HL-60/S4 (cell line): ENCODE data around the gene TPRA1.

Experiments
- in situ Hi-C: fragments of 300-500 bp; cut with MboI; formaldehyde crosslinking; loops from 2 replicates; pipeline ENCODE4 v1.14.3; 2022; ENCODE audit warnings: low sequenced_read_pairs

TPRA1 gene

GRCh38 chr3:127593178-127593577, 2.6 kb upstream of the TPRA1 start:
- in situ Hi-C loops = loop anchor here (25.0 kb wide), 1 partner anchor 994 kb away; no protein-coding TSS in a partner anchor

- in situ Hi-C loops = loop anchor here (25.0 kb wide), 1 partner anchor 997 kb away; no protein-coding TSS in a partner anchor
Measured at GRCh38 chr3:127590282-127590592, 296 bp downstream of the TPRA1 start.

GRCh38 chr3:127589600-127590281, 792 bp downstream of the TPRA1 start:
- in situ Hi-C loops = loop anchor here (25.0 kb wide), 1 partner anchor 998 kb away; no protein-coding TSS in a partner anchor

GRCh38 chr3:127588806-127589577, 1.5 kb downstream of the TPRA1 start:
- in situ Hi-C loops = loop anchor here (25.0 kb wide), 1 partner anchor 998 kb away; no protein-coding TSS in a partner anchor

- in situ Hi-C loops = loop anchor here (25.0 kb wide), 1 partner anchor 999 kb away; no protein-coding TSS in a partner anchor
Measured at GRCh38 chr3:127587876-127588275, 2.7 kb downstream of the TPRA1 start.

GRCh38 chr3:127585813-127586413, 4.6 kb downstream of the TPRA1 start:
- in situ Hi-C loops = loop anchor here (25.0 kb wide), 1 partner anchor 1001 kb away; no protein-coding TSS in a partner anchor

- in situ Hi-C loops = loop anchor here (25.0 kb wide), 1 partner anchor 1002 kb away; no protein-coding TSS in a partner anchor
Measured at GRCh38 chr3:127585163-127585812, 5.2 kb downstream of the TPRA1 start.

- in situ Hi-C loops = loop anchor here (25.0 kb wide), 1 partner anchor 1003 kb away; no protein-coding TSS in a partner anchor
Measured at GRCh38 chr3:127584734-127585133, 5.8 kb downstream of the TPRA1 start.

GRCh38 chr3:127580327-127581060, 10.0 kb downstream of the TPRA1 start:
- in situ Hi-C loops = loop anchor here (25.0 kb wide), 1 partner anchor 1007 kb away; no protein-coding TSS in a partner anchor

GRCh38 chr3:127578802-127579201, 11.7 kb downstream of the TPRA1 start:
- in situ Hi-C loops = loop anchor here (25.0 kb wide), 1 partner anchor 1008 kb away; no protein-coding TSS in a partner anchor

GRCh38 chr3:127578168-127578567, 12.4 kb downstream of the TPRA1 start:
- in situ Hi-C loops = loop anchor here (25.0 kb wide), 1 partner anchor 1009 kb away; no protein-coding TSS in a partner anchor

GRCh38 chr3:127577448-127577847, 13.1 kb downstream of the TPRA1 start:
- in situ Hi-C loops = loop anchor here (25.0 kb wide), 1 partner anchor 1010 kb away; no protein-coding TSS in a partner anchor

- in situ Hi-C loops = loop anchor here (25.0 kb wide), 1 partner anchor 1012 kb away; no protein-coding TSS in a partner anchor
Measured at GRCh38 chr3:127574880-127575878, 15.4 kb downstream of the TPRA1 start.

GRCh38 chr3:127573912-127574311, 16.6 kb downstream of the TPRA1 start:
- in situ Hi-C loops = no loop called here

GRCh38 chr3:127573401-127573800, 17.1 kb downstream of the TPRA1 start:
- in situ Hi-C loops = no loop called here

- in situ Hi-C loops = no loop called here
Measured at GRCh38 chr3:127572735-127573134, 17.8 kb downstream of the TPRA1 start.

GRCh38 chr3:127572186-127572585, 18.3 kb downstream of the TPRA1 start:
- in situ Hi-C loops = no loop called here

- in situ Hi-C loops = no loop called here
Measured at GRCh38 chr3:127570520-127570919, 20.0 kb downstream of the TPRA1 start.

- in situ Hi-C loops = no loop called here
Measured at GRCh38 chr3:127569160-127569559, 21.4 kb downstream of the TPRA1 start.
